Smooth muscle cell (in vitro differentiated cells): ENCODE data around the gene MYO5A. TPM values are rescaled to one million over a fixed set of nuclear protein-coding genes. Genes with fewer than 3 reads are reported as not detected.

Source experiments
- DNase-seq: peaks from one replicate; lab custom pipeline; 2025; ENCODE audit not compliant: unreplicated experiment; lab: John Stamatoyannopoulos, UW
- H2AFZ ChIP-seq: fragments of 200-600 bp; sonication (generic); 2 replicates; pipeline ENCODE4 v1.6.0; 2016; ENCODE audit warnings: antibody characterized with exemption, low read depth, mild to moderate bottlenecking
- H3F3A ChIP-seq: fragments of 200-600 bp; sonication (generic); 2 replicates; pipeline ENCODE4 v1.6.0; 2017; ENCODE audit warnings: antibody characterized with exemption, low read depth
- H3K27ac ChIP-seq: fragments of 200-600 bp; sonication (generic); 2 replicates; pipeline ENCODE4 v1.5.1; 2016; ENCODE audit warnings: low read depth, mild to moderate bottlenecking
- H3K27me3 ChIP-seq: fragments of 200-600 bp; sonication (generic); 2 replicates; pipeline ENCODE4 v1.6.1; 2016; ENCODE audit warnings: low read depth, mild to moderate bottlenecking
- H3K36me3 ChIP-seq: fragments of 200-600 bp; sonication (generic); 2 replicates; pipeline ENCODE4 v1.5.1; 2016; ENCODE audit warnings: low read depth
- H3K4me1 ChIP-seq: fragments of 200-600 bp; sonication (generic); 2 replicates; pipeline ENCODE4 v1.5.1; 2016; ENCODE audit warnings: low read depth
- H3K4me2 ChIP-seq: fragments of 200-600 bp; sonication (generic); 2 replicates; pipeline ENCODE4 v1.6.0; 2016; ENCODE audit warnings: mild to moderate bottlenecking
- H3K4me3 ChIP-seq: fragments of 200-600 bp; sonication (generic); 2 replicates; pipeline ENCODE4 v1.5.1; 2016; ENCODE audit warnings: mild to moderate bottlenecking
- H3K79me2 ChIP-seq: fragments of 200-600 bp; sonication (generic); 2 replicates; pipeline ENCODE4 v1.6.0; 2016; ENCODE audit warnings: low read depth, mild to moderate bottlenecking
- H3K9ac ChIP-seq: fragments of 200-600 bp; sonication (generic); 2 replicates; pipeline ENCODE4 v1.6.0; 2016; ENCODE audit warnings: low read depth
- H3K9me3 ChIP-seq: fragments of 200-600 bp; sonication (generic); replicated peaks from 2 replicates; pipeline ENCODE4 v1.5.1; 2016; ENCODE audit warnings: low read depth
- H4K20me1 ChIP-seq: fragments of 200-600 bp; sonication (generic); 2 replicates; pipeline ENCODE4 v1.6.0; 2016; ENCODE audit warnings: low read depth
- CTCF ChIP-seq: fragments of 200-600 bp; sonication (generic); IDR thresholded peaks from 2 replicates; pipeline ENCODE4 v1.5.1; 2017; ENCODE audit warnings: borderline replicate concordance, mild to moderate bottlenecking, antibody characterized with exemption; ENCODE audit not compliant: insufficient read depth, poor library complexity, severe bottlenecking
- WGBS: methylation state at CpG from one replicate; pipeline ENCODE4 v1.1.7; 2016; ENCODE audit warnings: low lambda C conversion rate; 5-methylcytosine and 5-hydroxymethylcytosine counted together
- polyA plus RNA-seq: library from polyadenylated mRNA; unstranded; fragments of >200 nt; fragmentation: Nextera tagmentation; extraction: Ambion mirVana; gene quantifications from 2 replicates; pipeline ENCODE4 v1.2.1, GENCODE V29; 2016
- total RNA-seq: library from RNA; depleted of rRNA; stranded (reverse); fragments of >200 nt; gene quantifications from 2 replicates; pipeline ENCODE4 v1.2.3, GENCODE V29; 2014

MYO5A gene
- total and polyA plus RNA-seq, 2 experiments from 2014 or later: 29.4 to 68.8 TPM

GRCh38 chr15:52368402-52368801 lies 160.3 kb downstream of the MYO5A start:
- no peak overlapping the region for H3K9ac ChIP-seq
- WGBS: 53% methylated on average over 3 of the region's 3 CpGs

GRCh38 chr15:52362497-52362896 lies 166.2 kb downstream of the MYO5A start:
- Histone ChIP-seq H3K79me2 (no peaks in the 10 kb centered on the region), H3F3A (no peaks in the 10 kb centered on the region), H2AFZ (no peak overlapping the region), H3K4me3 (no peak overlapping the region), H3K27ac (peak overlapping the region; percentile 52), H3K9ac (no peak overlapping the region), H3K27me3 (no peaks in the 10 kb centered on the region), H4K20me1 (no peaks in the 10 kb centered on the region), H3K4me2 (no peak overlapping the region), H3K36me3 (peaks cover 20% of the 10 kb centered on the region), H3K9me3 (no peaks in the 10 kb centered on the region), H3K4me1 (peaks cover 6% of the 10 kb centered on the region)
- DNase-seq: no peak
- 89% methylated on average over 3 of the region's 3 CpGs for WGBS
- TF ChIP-seq CTCF: no peak

More at GRCh38 chr15:52368402-52368801, 160.3 kb downstream of the MYO5A start:
- H4K20me1 ChIP-seq: no peaks in the 10 kb centered on the region
- TF ChIP-seq CTCF: no peak
- no peaks in the 10 kb centered on the region for H3K79me2 ChIP-seq
- no peaks in the 10 kb centered on the region for H3K27me3 ChIP-seq
- no peak overlapping the region for H3K27ac ChIP-seq
- no peaks in the 10 kb centered on the region for H3F3A ChIP-seq
- H3K4me1 ChIP-seq: no peaks in the 10 kb centered on the region
- H3K4me2 ChIP-seq: no peak overlapping the region
- no peak for DNase-seq
- no peak overlapping the region for H3K4me3 ChIP-seq
- no peaks in the 10 kb centered on the region for H3K9me3 ChIP-seq
- peaks cover 40% of the 10 kb centered on the region for H3K36me3 ChIP-seq
- no peak overlapping the region for H2AFZ ChIP-seq

- no peaks in the 10 kb centered on the region for H3F3A ChIP-seq
- TF ChIP-seq CTCF: no peak
- H3K9ac ChIP-seq: no peak overlapping the region
- no peak overlapping the region for H3K4me3 ChIP-seq
- H3K79me2 ChIP-seq: no peaks in the 10 kb centered on the region
- no peak for DNase-seq
- no peak overlapping the region for H2AFZ ChIP-seq
- no peaks in the 10 kb centered on the region for H3K9me3 ChIP-seq
- H3K27me3 ChIP-seq: no peaks in the 10 kb centered on the region
- 86% methylated on average over 4 of the region's 4 CpGs for WGBS
- peaks cover 17% of the 10 kb centered on the region for H3K36me3 ChIP-seq
- no peak overlapping the region for H3K4me2 ChIP-seq
- peaks cover 6% of the 10 kb centered on the region for H3K4me1 ChIP-seq
- no peaks in the 10 kb centered on the region for H4K20me1 ChIP-seq
- peak overlapping the region; percentile 52 for H3K27ac ChIP-seq
These were observed 166.6 kb downstream of the MYO5A start for GRCh38 chr15:52361975-52362494.

GRCh38 chr15:52361494-52361893 lies 167.2 kb downstream of the MYO5A start:
- H4K20me1 ChIP-seq: no peaks in the 10 kb centered on the region
- H3K4me1 ChIP-seq: peaks cover 6% of the 10 kb centered on the region
- no peaks in the 10 kb centered on the region for H3K27me3 ChIP-seq
- H3K27ac ChIP-seq: peak overlapping the region; percentile 52
- no peak overlapping the region for H3K9ac ChIP-seq
- DNase-seq: no peak
- H3K79me2 ChIP-seq: no peaks in the 10 kb centered on the region
- no peaks in the 10 kb centered on the region for H3K9me3 ChIP-seq
- no peak overlapping the region for H2AFZ ChIP-seq
- no peak overlapping the region for H3K4me2 ChIP-seq
- H3K36me3 ChIP-seq: peaks cover 12% of the 10 kb centered on the region
- H3K4me3 ChIP-seq: no peak overlapping the region
- 85% methylated on average over 4 of the region's 4 CpGs for WGBS
- H3F3A ChIP-seq: no peaks in the 10 kb centered on the region
- TF ChIP-seq CTCF: no peak
